ENCODE results near the gene HOXA13. TPM values are rescaled to one million over a fixed set of nuclear protein-coding genes. Genes with fewer than 3 reads are reported as not detected.

The HOXA13 gene
- total RNA-seq, 1 donor from 2014 or later: not detected

DNA sequence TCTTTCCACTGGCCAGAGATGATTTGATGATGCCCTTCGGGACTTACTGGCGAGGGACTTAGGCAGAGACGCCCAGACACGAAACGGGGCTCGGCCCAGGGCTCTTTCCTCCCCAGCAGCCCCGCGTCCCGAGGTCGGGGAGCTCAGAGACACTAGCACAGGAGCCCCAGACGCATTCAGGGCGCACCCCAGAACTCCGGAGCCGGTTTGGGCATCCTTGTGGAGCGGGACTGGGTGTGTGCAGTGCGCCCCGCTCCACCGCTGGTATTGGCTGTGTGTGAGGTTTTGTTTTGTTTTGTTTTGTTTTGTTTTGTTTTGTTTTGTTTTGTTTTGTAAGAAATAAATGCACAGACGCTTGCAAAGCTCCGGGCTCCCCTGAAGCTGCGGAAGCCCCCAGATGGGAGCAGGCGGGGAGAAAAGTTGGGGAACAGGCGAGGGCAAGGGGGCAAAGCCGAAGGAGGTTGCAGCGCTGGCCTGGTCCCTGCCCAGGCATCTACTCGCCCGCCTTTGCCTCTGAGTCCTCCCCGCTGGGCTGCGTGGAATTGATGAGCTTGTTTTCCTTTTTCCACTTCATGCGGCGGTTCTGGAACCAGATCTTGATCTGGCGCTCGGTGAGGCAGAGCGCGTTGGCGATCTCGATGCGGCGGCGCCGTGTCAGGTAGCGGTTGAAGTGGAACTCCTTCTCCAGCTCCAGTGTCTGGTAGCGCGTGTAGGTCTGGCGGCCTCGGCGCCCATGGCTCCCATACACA, 54.6 kb downstream of the HOXA13 start:
- peaks cover 12% of the 10 kb centered on the region for H3K4me1 Mint-ChIP-seq (ENCODE audit: low read depth)
- H3K27ac Mint-ChIP-seq (ENCODE audit: unreplicated experiment): no peak overlapping the region
- peak; percentile 62 for DNase-seq (ENCODE audit: low spot score)
- TF ChIP-seq, protein P1, sequence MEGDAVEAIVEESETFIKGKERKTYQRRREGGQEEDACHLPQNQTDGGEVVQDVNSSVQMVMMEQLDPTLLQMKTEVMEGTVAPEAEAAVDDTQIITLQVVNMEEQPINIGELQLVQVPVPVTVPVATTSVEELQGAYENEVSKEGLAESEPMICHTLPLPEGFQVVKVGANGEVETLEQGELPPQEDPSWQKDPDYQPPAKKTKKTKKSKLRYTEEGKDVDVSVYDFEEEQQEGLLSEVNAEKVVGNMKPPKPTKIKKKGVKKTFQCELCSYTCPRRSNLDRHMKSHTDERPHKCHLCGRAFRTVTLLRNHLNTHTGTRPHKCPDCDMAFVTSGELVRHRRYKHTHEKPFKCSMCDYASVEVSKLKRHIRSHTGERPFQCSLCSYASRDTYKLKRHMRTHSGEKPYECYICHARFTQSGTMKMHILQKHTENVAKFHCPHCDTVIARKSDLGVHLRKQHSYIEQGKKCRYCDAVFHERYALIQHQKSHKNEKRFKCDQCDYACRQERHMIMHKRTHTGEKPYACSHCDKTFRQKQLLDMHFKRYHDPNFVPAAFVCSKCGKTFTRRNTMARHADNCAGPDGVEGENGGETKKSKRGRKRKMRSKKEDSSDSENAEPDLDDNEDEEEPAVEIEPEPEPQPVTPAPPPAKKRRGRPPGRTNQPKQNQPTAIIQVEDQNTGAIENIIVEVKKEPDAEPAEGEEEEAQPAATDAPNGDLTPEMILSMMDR (IDR thresholded peaks at IDR 0.05): no peak
- H3K36me3 Mint-ChIP-seq (ENCODE audit: low read depth): peaks cover 2% of the 10 kb centered on the region
- no peak overlapping the region for H3K4me3 Mint-ChIP-seq (ENCODE audit: unreplicated experiment)
- peaks cover 2% of the 10 kb centered on the region for H3K9me3 Mint-ChIP-seq (ENCODE audit: low read depth)
- H3K27me3 Mint-ChIP-seq (ENCODE audit: low read depth): peaks cover 88% of the 10 kb centered on the region

DNA sequence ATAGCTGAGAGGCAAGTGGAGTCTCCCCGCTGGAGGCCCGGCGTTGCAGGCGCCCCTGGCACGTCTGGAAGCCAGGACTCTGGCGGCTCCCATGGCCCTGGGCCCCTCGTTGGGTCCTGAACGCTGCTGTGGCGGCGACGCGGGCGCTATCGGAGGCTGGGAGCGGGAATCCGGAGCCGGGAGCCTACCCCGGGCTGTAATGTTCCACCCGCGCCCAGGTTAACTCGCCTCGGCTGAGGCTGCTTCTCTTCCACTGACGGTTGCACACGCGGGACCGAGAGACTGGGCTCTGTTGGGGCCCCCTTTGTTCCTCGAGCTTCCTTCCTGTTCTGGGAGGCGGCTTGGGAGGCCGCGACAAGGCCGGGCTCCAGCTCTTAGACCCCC, 55.1 kb downstream of the HOXA13 start:
- peaks cover 89% of the 10 kb centered on the region for H3K27me3 Mint-ChIP-seq (ENCODE audit: low read depth)
- peaks cover 2% of the 10 kb centered on the region for H3K9me3 Mint-ChIP-seq (ENCODE audit: low read depth)
- H3K4me3 Mint-ChIP-seq (ENCODE audit: unreplicated experiment): no peak overlapping the region
- no peak for DNase-seq (ENCODE audit: low spot score)
- no peak overlapping the region for H3K27ac Mint-ChIP-seq (ENCODE audit: unreplicated experiment)
- TF ChIP-seq, protein P1 (IDR thresholded peaks at IDR 0.05): no peak
- H3K4me1 Mint-ChIP-seq (ENCODE audit: low read depth): peaks cover 12% of the 10 kb centered on the region
- peaks cover 2% of the 10 kb centered on the region for H3K36me3 Mint-ChIP-seq (ENCODE audit: low read depth)

Small RNA genes within 50 kb of the gene (microRNA-seq; reads per million reads assigned to microRNA genes)
- 18.3 reads per million, percentile 33 among the genes with 10 or more reads in this experiment for gene MIR196B (ENCODE audit: borderline number of aligned reads)

Other genes starting within 250 kb of the HOXA13 start
- 2.7 to 2.9 TPM in 2 of 3 replicates, not detected in the other for gene HOXA1, start 104.1 kb downstream of the HOXA13 start, total RNA-seq
- 8.3 to 10.2 TPM in 2 of 3 replicates, not detected in the other for gene HOXA2, start 97.4 kb downstream of the HOXA13 start, total RNA-seq
- gene HOXA4, start 69.3 kb downstream of the HOXA13 start, total RNA-seq: 0.30 TPM in 1 of 3 replicates, not detected in the others
- gene HOXA5, start 56.4 kb downstream of the HOXA13 start, total RNA-seq: not detected in 3 replicates
- not detected in 3 replicates for gene HOXA6, start 52.3 kb downstream of the HOXA13 start, total RNA-seq
- gene HOXA3, start 47.5 kb downstream of the HOXA13 start, total RNA-seq: 9.3 to 12.1 TPM in 2 of 3 replicates, not detected in the other
- gene HOXA7, start 43.4 kb downstream of the HOXA13 start, total RNA-seq: not detected in 3 replicates
- gene HOXA9, start 34.6 kb downstream of the HOXA13 start, total RNA-seq: not detected in 3 replicates
- 0.12 to 0.21 TPM in 2 of 3 replicates, not detected in the other for gene HOXA10, start 25.8 kb downstream of the HOXA13 start, total RNA-seq
- not detected in 3 replicates for gene HOXA11, start 14.9 kb downstream of the HOXA13 start, total RNA-seq
- not detected in 3 replicates for gene EVX1, start 42.7 kb upstream of the HOXA13 start, total RNA-seq